HG03060 (cell line): ENCODE results near the gene NUP43.
"Not testable (repeated sequence)": the region's sequence is repeated elsewhere in the genome, so short reads cannot be mapped to it uniquely, and the experiment has no call there.

Experiments used
- ATAC-seq: cut with Tn5 transposase; IDR thresholded peaks from one replicate; pipeline ENCODE4 v1.9.1; 2021; ENCODE audit warnings: low read depth, moderate number of reproducible peaks; ENCODE audit not compliant: unreplicated experiment

Gene NUP43

GRCh38 chr6:149698175-149698574 lies 48.2 kb downstream of the NUP43 start:
- no peak for ATAC-seq

GRCh38 chr6:149696901-149697300 lies 49.4 kb downstream of the NUP43 start:
- ATAC-seq = no peak

GRCh38 chr6:149694921-149695320 lies 51.4 kb downstream of the NUP43 start:
- no peak for ATAC-seq

- ATAC-seq = no peak
Observed at GRCh38 chr6:149691201-149691600, 55.1 kb downstream of the NUP43 start.

DNA sequence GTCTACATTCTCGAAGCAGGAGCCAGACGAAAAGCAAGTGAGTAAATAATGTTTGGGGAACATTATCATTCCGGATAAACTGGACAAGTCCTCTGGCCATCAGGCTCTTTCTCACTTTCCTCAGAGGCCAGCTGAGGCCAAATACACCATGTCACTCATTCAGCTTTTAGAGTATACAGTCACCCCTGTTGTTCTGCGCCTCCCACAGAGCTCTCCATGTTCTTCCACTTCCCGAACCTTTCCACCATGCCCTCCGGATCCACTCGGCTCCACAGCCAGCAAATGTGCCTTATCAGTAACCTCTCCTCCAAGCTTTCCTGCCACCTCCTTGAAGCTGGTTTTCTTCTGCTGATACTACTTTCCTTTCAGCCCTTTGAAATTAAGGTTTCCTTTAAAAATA lies 60.1 kb downstream of the NUP43 start:
- ATAC-seq = no peak

- ATAC-seq = no peak
Observed at GRCh38 chr6:149683256-149683859, 63.0 kb downstream of the NUP43 start.

- not testable (repeated sequence) for ATAC-seq
Observed at GRCh38 chr6:149681845-149682244, 64.5 kb downstream of the NUP43 start.

- ATAC-seq = no peak
Observed at GRCh38 chr6:149681209-149681608, 65.1 kb downstream of the NUP43 start.

GRCh38 chr6:149680503-149680902 lies 65.8 kb downstream of the NUP43 start:
- no peak for ATAC-seq
